ENCODE data around the gene LSM2. TPM values are rescaled to one million over a fixed set of nuclear protein-coding genes. Genes with fewer than 3 reads are reported as not detected.

LSM2 gene
- total and polyA plus RNA-seq, 9 of the 15 experiments (the other 6 are each of a cell fraction or from before 2014, with no cell fraction given), result 154 to 407 (median 223) TPM

- no peak for TF ChIP-seq POLR3A (IDR thresholded peaks at IDR 0.05; ENCODE audit: borderline replicate concordance, extremely low read depth, insufficient read depth, insufficient read length)
- no peak for TF ChIP-seq PTRF (tag; IDR thresholded peaks at IDR 0.05)
- TF ChIP-seq, protein P1, sequence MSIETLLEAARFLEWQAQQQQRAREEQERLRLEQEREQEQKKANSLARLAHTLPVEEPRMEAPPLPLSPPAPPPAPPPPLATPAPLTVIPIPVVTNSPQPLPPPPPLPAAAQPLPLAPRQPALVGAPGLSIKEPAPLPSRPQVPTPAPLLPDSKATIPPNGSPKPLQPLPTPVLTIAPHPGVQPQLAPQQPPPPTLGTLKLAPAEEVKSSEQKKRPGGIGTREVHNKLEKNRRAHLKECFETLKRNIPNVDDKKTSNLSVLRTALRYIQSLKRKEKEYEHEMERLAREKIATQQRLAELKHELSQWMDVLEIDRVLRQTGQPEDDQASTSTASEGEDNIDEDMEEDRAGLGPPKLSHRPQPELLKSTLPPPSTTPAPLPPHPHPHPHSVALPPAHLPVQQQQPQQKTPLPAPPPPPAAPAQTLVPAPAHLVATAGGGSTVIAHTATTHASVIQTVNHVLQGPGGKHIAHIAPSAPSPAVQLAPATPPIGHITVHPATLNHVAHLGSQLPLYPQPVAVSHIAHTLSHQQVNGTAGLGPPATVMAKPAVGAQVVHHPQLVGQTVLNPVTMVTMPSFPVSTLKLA (conservative IDR thresholded peaks at IDR 0.05), result no peak
- TF ChIP-seq ARHGAP35 (IDR thresholded peaks at IDR 0.05; ENCODE audit: partially characterized antibody), result no peak
- no peak for TF ChIP-seq RBM14 (IDR thresholded peaks at IDR 0.05; ENCODE audit: borderline replicate concordance, insufficient read depth, low read depth, low read length)
- TF ChIP-seq RHOXF2B (CRISPR knock-in tag; conservative IDR thresholded peaks at IDR 0.05), result no peak
- TF ChIP-seq POLR2G (IDR thresholded peaks at IDR 0.05; ENCODE audit: low read depth, low read length), result no peak
- no peak for TF ChIP-seq ZFP36 (IDR thresholded peaks at IDR 0.05; ENCODE audit: low read depth, low read length, partially characterized antibody)
- no peak for TF ChIP-seq PTTG1 (tag; IDR thresholded peaks at IDR 0.05; ENCODE audit: low read depth)
- TF ChIP-seq GTF2F1 (IDR thresholded peaks at IDR 0.05; ENCODE audit: low read depth, low read length), result no peak
- TF ChIP-seq KLF1 (tag; IDR thresholded peaks at IDR 0.05), result no peak
- no peak for TF ChIP-seq BRF1 (IDR thresholded peaks at IDR 0.05; ENCODE audit: borderline replicate concordance, extremely low read depth, insufficient read length)
- TF ChIP-seq TBL1XR1 (IDR thresholded peaks at IDR 0.05; ENCODE audit: low read length in 2 of 2), result no peak
- TF ChIP-seq ZNF253 (CRISPR knock-in tag; conservative IDR thresholded peaks at IDR 0.05), result no peak
- 0 out of 2 replicates have a peak, but pooled peaks have one; percentile 49 for TF ChIP-seq RREB1 (CRISPR knock-in tag; IDR thresholded peaks at IDR 0.05)
- TF ChIP-seq SNAPC5 (CRISPR knock-in tag; IDR thresholded peaks at IDR 0.05), result no peak
- no peak for TF ChIP-seq HNRNPL (IDR thresholded peaks at IDR 0.05; ENCODE audit: low read depth, low read length)
- peak; percentile 57; the same call in 1 of the 2 replicates for TF ChIP-seq POLR2AphosphoS2 (IDR thresholded peaks at IDR 0.05; ENCODE audit: low read length)
- TF ChIP-seq NRF1 (conservative IDR thresholded peaks at IDR 0.05 in 1 of 2, IDR thresholded peaks at IDR 0.05 in 1 of 2), result peak; percentile 45 to 50
- TF ChIP-seq CBX3 (IDR thresholded peaks at IDR 0.05; ENCODE audit: borderline replicate concordance in 1 of 2, low read length in 2 of 2), result peak in 1 of 2 experiments; percentile 18; a peak in 1 of 3 replicates
Observed at GRCh38 chr6:31831350-31832215, 24.8 kb upstream of the LSM2 start (continued).
